ENCODE results near the gene TUBB6.

TUBB6 gene

DNA sequence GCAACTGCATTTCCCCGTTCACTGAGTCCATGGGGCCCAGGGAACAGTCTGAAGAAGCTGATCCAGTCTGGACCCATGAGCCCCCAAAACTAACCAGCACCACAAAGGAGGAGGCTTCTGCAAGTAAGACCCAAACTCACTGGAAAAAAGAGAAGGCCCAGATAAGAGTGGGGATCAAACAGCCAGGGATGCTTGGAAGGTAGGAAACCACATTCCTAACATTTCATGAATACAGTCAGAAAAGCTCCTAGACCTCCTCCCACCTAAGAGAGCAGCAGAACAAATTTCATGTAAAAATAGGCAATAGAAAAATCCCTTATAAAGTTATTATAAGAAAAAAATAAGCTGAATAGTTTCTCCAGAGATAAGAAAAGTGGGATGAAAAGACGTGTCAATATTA is 30.3 kb downstream of the TUBB6 start:
- no peak for DNase-seq (ENCODE audit: low read depth)

GRCh38 chr18:12340945-12341660 is 33.1 kb downstream of the TUBB6 start:
- DNase-seq (ENCODE audit: low read depth) = no peak

DNA sequence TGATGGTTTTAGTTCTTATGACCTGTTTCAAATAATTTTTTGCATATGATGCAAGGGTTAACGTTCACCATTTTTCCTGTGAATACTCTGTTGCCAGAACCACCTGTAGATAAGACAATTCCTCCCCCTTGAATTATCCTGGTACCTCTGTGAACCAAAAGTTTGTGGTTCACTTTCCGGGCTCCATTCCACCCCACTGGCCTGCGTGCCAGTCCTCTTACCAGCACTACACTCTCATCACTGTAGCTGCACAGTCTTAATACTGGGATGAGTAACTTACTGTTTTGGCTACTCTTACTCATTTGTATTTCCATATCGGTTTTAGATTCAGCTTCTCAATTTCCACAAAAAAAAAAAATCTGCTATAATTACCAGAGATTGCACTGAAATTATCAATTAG is 34.6 kb downstream of the TUBB6 start:
- DNase-seq (ENCODE audit: low read depth) = no peak

DNA sequence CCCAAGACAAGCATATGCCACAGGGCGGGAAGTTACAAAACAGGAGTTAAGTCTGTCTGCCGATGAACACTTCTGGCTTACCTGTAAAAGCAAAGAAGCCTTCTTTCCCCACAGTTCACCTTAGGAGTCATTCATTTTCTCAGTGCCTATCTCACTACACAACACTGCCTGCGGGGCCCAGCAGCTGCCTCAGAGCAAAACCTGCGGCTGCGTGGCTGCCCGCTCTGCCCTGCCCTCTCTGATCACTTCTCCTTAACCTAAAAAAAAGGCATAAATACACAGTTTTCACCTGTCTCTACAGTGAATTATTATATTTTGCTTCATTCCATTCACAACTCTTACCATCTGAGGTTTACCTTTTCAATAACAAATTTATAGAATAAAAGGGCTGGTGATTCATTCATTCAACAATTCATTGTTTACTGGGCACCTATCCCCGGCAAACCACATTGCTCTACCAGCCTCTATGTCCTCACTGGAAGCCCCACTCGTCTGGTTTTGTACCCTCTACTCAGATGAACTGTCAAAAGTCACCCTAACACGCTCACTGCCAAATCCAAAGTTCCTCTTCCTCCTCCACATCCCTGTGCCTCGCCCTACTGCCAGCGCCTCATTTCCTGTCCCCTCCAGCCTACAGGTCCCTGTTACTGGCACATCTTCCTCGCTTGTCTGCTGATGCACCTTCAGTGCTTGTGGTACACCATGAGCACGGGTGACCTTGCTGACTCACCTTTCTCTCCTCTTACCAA is 37.6 kb downstream of the TUBB6 start:
- DNase-seq (ENCODE audit: low read depth) = no peak

- DNase-seq (ENCODE audit: low read depth) = no peak
These were observed 38.2 kb downstream of the TUBB6 start for GRCh38 chr18:12346240-12346565.

DNA sequence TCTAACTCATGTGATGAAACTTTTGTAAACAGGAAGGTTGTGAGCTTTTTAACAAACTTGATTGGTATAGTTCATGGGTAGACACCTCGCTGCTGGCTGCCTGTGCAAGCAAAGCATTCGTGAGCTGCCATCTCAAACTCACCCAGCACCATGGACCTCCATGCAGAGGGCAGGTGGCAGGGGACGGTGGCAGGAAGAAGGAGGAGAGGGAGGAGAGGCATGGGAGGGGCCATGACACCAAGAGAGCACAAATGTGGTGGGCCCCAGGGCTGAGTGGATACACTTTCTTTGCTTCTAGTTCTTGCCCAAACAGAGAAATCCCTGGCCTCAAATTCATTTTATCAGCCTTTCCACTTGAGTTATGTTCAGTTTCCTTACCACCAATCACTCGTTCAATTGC is 39.9 kb downstream of the TUBB6 start:
- no peak for DNase-seq (ENCODE audit: low read depth)

- DNase-seq (ENCODE audit: low read depth) = no peak
These were observed 44.1 kb downstream of the TUBB6 start for GRCh38 chr18:12352188-12352587.

GRCh38 chr18:12359515-12359927 is 51.5 kb downstream of the TUBB6 start:
- no peak for DNase-seq (ENCODE audit: low read depth)

- no peak for DNase-seq (ENCODE audit: low read depth)
These were observed 53.8 kb downstream of the TUBB6 start for GRCh38 chr18:12361770-12362378.

DNA sequence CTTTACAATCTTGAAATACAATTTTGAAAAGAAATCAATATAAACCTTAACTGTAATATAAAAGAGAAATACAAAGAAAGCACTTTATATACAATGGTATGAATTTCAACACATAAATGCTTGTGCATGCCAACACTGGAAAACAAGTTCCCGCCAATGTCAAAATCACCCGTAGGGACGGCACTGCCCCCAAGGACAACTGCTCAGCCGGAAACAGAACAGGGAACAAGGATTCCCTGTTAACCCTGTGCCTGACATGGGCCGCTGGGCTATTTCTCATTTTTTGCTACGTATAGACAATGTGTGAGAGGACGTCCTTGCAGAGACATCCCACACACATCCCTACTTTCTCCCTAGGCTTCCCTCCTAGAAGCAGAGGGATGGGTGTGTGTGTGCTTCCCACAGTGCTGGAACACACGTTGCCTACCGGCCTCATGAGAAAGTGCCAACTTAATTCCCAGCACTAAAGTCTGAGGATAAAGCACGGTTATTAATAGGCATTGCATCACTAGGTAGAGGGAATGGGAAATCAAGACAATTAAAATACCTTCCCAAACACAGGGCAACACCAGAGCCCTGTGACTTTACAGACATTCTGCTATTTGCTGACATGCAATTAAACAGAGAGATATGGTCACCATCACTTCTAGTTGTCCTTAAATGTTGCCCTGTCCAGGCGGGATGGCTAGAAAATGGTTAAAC is 54.6 kb downstream of the TUBB6 start:
- DNase-seq (ENCODE audit: low read depth) = no peak

DNA sequence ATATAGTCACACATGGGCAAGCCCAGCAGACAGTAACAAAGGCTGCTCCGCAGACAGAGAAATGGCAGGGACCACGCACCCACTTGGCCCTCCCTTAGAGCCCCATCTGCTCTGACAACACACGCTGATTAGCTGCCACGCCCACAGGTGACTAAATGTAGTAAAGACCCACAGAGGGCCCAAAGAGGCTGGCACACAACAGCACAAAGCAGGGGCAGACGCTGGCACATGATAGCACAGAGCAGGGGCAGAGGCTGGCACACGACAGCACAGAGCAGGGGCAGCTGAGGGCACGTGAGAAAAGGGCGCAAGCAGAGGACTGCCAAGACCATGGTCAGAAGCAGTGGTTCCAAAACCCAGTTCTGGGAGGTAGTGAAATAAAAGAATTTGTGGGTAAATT is 58.3 kb downstream of the TUBB6 start:
- DNase-seq (ENCODE audit: low read depth) = no peak

DNA sequence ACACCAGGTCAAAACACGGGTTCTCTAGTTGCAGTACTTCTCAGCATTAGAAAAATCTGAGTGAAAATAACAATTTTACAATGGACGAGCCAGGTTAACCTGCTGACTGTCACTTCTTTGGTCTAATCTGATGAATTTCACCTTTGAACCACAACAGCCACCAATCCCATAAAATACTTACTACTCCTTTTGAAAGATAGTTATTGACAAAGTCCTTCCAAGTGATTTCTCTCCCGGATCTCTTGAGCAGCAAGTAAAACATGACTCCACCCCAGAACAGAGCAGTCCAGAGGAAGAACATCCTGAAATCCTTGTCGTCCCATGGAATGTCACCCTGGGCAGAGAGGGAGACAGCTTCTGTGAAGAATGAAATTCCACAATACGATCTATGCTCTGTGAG is 58.7 kb downstream of the TUBB6 start:
- no peak for DNase-seq (ENCODE audit: low read depth)

DNA sequence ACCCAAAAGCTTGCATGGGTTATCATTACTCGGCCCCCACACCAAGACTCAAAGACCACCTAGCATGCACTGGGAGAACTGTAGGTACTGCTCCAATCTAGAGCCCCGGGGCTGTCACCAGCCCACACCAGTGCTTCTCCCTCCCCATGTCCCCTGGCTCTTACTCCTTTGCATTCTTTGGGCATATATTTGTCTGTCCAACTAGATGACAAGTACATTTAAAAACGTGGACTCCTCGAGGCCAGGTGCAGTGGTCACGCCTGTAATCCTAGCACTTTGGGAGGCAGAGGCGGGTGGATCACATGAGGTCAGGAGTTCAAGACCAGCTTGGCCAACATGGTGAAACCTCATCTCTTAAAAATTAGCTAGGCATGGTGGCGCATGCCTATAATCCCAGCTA is 61.2 kb downstream of the TUBB6 start:
- DNase-seq (ENCODE audit: low read depth) = no peak

DNA sequence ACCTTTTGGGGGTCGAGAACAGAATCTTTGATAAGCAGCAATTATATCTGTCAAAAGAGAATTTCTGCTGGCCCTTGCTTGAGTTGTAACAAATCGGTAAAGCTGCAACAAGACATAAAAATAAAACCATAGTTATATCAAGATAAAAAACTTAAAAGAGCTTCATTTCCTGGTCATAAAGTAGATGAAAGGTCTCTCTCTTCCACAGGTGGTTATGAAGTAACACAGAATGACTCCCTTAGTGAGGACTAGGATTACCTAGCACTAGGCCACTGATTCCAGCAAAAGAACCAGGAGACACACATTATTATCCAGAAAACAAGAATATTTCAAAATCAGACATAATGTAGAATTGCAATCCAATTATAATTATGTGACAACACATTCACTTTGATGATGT is 63.5 kb downstream of the TUBB6 start:
- no peak for DNase-seq (ENCODE audit: low read depth)

DNA sequence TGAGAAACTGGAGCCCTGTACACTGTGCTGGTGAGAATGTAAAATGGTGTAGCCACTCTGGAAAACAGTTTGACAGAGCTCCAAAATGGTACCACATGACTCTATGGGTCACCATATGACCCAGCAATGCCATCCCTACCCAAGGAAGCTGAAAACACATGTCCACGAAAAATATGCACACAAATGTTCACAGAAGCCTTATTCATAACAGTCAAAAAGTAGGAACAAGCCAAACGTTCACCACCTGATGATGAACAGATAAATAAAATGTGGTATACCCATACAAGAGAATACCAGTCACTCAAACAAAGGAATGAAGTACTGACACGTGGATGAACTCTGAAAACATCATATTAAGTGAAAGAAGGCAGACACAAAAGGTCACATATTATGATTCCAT is 64.4 kb downstream of the TUBB6 start:
- no peak for DNase-seq (ENCODE audit: low read depth)

DNA sequence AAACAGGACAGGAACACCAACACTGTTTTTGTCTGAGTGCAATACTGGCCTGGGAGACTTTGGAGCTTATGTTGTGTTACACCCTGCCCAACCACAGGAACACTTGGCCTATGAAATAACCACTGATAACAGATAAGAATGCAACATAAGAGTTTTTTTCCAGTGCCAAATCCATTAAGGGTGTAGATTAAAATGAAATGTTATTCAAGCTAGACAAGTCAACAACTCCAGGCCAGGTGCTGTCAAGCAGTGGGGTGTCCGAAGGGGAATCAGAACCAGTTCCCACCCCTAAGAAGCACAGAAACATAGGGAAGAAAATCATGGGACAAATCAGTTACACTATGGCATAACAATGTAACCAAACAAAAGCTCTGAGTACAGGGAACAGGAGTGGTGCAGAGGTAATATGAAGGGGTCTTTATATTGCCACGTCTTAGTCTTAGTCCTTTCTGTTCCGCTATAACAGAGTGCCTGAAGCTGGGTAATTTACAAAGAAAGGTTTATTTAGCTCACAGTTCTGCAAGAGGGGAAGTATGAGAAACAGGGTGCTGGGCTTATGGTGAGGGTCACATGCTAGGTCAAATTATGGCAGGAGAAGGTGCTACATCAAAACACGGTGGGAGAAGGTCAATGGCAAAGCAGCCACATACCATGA is 65.2 kb downstream of the TUBB6 start:
- DNase-seq (ENCODE audit: low read depth) = no peak

DNA sequence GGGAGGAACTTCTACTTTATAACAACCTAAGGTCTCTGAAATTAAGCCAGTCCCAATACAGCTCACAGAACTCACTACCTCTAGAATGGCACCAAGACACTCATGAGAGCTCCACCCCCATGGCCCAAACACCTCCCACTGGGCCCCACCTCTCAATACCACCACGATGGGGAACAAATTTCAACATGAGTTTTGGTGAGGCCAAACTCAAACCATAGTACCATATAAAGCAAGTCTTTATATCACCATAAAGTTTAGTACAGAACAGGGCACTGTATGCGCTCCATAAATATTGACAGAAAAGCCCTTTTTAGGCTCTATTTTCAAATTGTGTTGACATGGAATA is 65.7 kb downstream of the TUBB6 start:
- no peak for DNase-seq (ENCODE audit: low read depth)

DNA sequence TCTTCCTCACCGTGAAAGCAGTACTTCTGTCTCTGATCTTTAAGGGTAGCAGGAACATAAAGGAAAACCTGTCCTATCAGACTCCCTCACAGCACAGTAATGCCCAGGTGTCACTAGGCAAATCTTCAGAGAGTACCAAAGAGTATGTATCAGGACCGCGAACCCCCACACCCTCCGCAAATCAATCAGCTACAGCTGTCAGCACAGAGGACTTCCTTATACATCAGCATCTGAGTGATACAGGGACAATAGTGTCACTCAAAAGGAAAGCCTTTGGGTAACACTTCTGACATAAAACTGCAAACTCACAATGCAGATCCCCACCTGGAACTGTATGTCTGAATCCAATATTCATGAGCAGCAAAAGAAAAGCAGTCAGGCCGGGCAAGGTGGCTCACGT is 66.4 kb downstream of the TUBB6 start:
- no peak for DNase-seq (ENCODE audit: low read depth)
